ENCODE results near the gene OTUD3.

The OTUD3 gene

GRCh38 chr1:19940486-19941205 is 58.5 kb downstream of the OTUD3 start:
- DNase-seq = no peak
- TF ChIP-seq GATA1 (IDR thresholded peaks at IDR 0.05; ENCODE audit: low read depth, low read length) (no peak), POLR2A (IDR thresholded peaks at IDR 0.05; ENCODE audit: low read length) (no peak)

DNA sequence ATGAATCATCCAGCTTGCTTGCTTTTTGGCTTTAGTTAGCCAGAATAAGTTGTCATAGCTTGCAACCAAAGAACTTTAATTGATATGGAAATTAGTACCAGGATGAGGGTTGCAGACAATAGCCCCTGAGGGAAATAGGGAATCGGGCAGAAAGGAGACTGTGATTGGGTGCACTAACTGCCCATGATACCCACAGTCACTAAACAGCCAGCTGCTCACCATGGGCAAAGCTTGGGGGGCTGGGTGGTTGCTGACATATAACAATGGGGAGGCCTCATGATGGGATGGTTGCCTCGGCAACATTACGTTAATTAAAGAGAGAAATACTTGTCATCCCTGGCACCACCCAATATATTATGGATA is 59.0 kb downstream of the OTUD3 start:
- no peak for DNase-seq
- TF ChIP-seq GATA1 (IDR thresholded peaks at IDR 0.05; ENCODE audit: low read depth, low read length) (no peak), POLR2A (IDR thresholded peaks at IDR 0.05; ENCODE audit: low read length) (no peak)

- TF ChIP-seq POLR2A (IDR thresholded peaks at IDR 0.05; ENCODE audit: low read length) = no peak
- TF ChIP-seq GATA1 (IDR thresholded peaks at IDR 0.05; ENCODE audit: low read depth, low read length) = no peak
- no peak for DNase-seq
Observed at GRCh38 chr1:19942088-19942487, 59.9 kb downstream of the OTUD3 start.

DNA sequence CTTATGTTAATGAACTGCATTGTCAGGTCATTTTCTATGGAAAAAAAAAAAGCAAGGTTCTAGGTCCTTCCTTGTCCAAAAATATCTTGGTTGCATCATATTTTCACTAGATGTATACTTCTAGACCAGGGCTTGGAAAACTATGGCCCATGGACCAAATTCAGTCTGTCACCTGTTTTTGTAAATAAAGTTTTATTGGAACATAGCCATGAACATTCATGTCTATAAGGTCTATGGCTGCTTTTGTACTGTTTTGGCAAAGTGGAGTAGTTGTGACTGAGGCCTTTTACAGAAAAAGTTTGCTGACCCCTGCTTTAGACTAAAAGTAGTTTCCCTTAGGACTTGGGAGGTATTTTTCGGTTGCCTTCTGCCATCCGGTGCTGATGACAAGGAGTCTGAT is 60.5 kb downstream of the OTUD3 start:
- no peak for DNase-seq
- no peak for TF ChIP-seq GATA1 (IDR thresholded peaks at IDR 0.05; ENCODE audit: low read depth, low read length)

DNA sequence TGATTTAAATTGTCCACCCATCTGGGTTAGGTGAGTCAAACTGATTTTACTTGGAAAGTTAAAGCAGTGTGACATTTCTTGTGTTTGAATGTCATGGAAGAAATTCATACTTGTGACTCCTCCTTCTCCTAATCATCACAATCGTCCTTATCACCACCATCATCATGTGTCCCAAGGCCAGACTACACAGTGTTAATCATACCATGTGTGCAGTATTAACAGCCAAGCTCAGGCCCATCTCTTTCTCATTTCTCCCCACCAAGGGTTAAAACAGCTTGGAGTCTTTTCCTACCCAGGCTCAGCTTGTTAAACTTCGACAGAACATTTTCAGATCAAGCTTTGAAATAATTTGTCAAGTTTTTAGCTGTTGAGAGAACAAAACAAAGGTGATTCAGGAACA is 63.7 kb downstream of the OTUD3 start:
- no peak for TF ChIP-seq GATA1 (IDR thresholded peaks at IDR 0.05; ENCODE audit: low read depth, low read length)
- no peak for TF ChIP-seq POLR2A (IDR thresholded peaks at IDR 0.05; ENCODE audit: low read length)
- no peak for DNase-seq

GRCh38 chr1:19946331-19946751 is 64.1 kb downstream of the OTUD3 start:
- DNase-seq = peak in 1 of 2 experiments; percentile 21
- TF ChIP-seq POLR2A (IDR thresholded peaks at IDR 0.05; ENCODE audit: low read length) = no peak
- no peak for TF ChIP-seq GATA1 (IDR thresholded peaks at IDR 0.05; ENCODE audit: low read depth, low read length)

DNA sequence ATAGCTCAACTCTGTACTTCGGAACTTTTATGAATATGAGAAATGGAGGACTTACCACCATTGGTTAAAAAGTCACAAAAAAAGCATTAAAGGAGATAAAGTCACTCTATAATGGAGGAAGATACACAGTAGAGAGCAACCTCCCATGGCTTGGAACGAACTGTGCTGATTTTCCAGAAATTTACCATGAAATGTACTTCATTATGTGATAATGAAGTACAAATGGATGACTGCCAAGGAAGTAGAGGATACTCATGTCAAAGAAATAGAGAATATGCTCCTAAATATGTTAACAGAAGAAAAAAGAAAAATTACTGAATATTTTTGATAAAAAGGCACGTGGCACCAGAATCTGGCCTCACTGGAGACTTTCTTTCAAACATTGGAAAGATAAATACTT is 64.8 kb downstream of the OTUD3 start:
- DNase-seq = no peak
- TF ChIP-seq POLR2A (IDR thresholded peaks at IDR 0.05; ENCODE audit: low read length) = no peak
- TF ChIP-seq GATA1 (IDR thresholded peaks at IDR 0.05; ENCODE audit: low read depth, low read length) = no peak

GRCh38 chr1:19949016-19949415 is 66.8 kb downstream of the OTUD3 start:
- no peak for TF ChIP-seq GATA1 (IDR thresholded peaks at IDR 0.05; ENCODE audit: low read depth, low read length)
- no peak for TF ChIP-seq POLR2A (IDR thresholded peaks at IDR 0.05; ENCODE audit: low read length)
- no peak for DNase-seq

DNA sequence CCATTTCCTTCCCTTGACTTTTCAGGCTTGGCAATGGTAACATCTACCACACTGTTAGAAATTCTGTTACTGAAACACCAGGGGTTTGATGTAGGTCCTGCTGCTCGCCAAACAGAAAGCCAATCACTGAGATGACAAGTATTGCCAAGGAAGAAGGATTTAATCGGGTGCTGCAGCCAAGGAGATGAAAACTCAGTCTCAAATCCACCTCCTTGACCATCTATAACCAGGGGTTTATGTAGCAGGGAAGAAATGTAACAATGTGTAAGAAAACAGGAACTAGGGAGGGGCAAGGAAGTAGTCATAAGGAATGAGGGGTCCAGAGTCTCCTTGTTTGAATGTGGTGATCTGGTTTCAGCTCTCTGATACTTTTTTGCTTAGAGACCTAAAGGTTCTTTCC is 71.9 kb downstream of the OTUD3 start:
- no peak for TF ChIP-seq POLR2A (IDR thresholded peaks at IDR 0.05; ENCODE audit: low read length)
- no peak for TF ChIP-seq GATA1 (IDR thresholded peaks at IDR 0.05; ENCODE audit: low read depth, low read length)
- no peak for DNase-seq

DNA sequence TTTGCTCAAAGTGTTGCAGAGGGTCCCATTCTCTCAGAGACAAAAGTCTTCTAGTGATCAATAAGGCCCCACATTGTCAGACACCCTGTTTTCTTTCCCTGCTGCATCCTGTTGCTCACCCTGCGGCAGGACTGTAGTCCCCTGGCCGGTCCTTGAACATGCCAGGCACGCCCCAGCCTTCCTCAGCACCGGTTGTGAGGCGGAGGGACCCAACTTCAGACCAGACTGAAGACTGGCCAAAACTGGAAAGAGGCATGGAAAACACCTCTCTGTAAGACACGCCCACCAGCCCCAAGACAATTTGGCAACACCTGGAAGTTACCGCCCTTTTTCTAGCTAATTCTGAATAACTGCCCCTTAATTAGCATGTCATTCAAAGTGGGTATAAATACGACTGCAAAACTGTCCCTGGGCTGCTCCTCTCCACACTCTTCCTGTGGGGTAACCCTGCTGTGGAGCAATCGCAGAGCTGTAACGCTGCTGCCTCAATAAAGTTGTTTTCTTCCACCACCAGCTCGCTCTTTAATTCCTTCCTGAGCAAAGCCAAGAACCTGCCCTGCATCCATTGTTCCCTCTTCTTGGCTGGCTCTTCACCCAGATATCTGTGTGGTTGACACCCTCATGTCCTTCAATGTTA is 73.5 kb downstream of the OTUD3 start:
- DNase-seq = no peak
- no peak for TF ChIP-seq POLR2A (IDR thresholded peaks at IDR 0.05; ENCODE audit: low read length)
- TF ChIP-seq GATA1 (IDR thresholded peaks at IDR 0.05; ENCODE audit: low read depth, low read length) = no peak

DNA sequence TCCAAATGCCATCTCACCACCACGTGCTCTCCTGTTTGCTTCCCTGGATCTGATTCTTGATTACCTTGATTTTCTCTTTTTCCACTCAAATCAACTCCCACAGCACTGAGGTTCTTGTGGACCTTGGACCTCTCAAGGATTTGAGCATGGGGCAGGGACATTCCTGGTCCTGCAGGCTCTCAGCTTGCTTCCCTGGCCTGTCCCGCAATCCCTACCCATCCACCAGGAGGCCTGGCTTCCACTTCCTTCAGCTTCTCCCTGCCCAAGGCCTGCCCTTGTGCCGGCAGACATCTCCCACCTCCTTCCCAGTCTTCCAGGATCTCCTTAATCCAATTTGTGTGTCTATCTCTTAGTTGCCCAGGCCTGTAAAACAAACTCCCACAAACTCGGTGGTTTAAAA is 75.6 kb downstream of the OTUD3 start:
- DNase-seq = no peak
- no peak for TF ChIP-seq GATA1 (IDR thresholded peaks at IDR 0.05; ENCODE audit: low read depth, low read length)
- no peak for TF ChIP-seq POLR2A (IDR thresholded peaks at IDR 0.05; ENCODE audit: low read length)

DNA sequence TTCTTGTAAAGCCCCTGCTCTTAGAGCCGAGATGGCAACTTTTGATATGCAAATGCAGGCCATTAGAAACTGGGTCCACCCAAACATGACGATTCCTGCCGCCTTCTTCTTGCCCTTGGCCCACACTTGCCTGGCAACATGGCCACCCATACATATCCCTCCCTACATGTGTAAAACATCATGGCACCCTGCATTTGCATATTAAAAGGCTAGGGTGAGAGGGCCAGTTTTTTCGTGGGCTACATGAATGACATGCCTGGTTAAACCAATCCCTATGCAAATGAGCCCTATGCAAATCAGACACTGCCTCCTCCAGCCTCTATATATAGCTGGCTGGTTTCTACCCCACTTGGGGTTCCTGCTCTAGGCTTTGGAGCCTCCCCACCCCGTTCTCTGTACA is 78.4 kb downstream of the OTUD3 start:
- TF ChIP-seq POLR2A (IDR thresholded peaks at IDR 0.05; ENCODE audit: low read length) (no peak), GATA1 (IDR thresholded peaks at IDR 0.05; ENCODE audit: low read depth, low read length) (no peak)

More for the DNA sequence above, 78.4 kb downstream of the OTUD3 start:
- no peak for DNase-seq
